Neural progenitor cell (in vitro differentiated cells): ENCODE results near the gene ZC3H4. TPM values are rescaled to one million over a fixed set of nuclear protein-coding genes. Genes with fewer than 3 reads are reported as not detected.

Experiments
- DNase-seq: peaks from one replicate; pipeline ENCODE4 v3.0.0-alpha.2; 2016; ENCODE audit warnings: low spot score
- H2AFZ ChIP-seq: fragments of 200-600 bp; sonication (generic); replicated peaks from 2 replicates; pipeline ENCODE4 v1.6.1; 2016; ENCODE audit warnings: antibody characterized with exemption
- H3F3A ChIP-seq: fragments of 200-600 bp; sonication (generic); 2 replicates; pipeline ENCODE4 v1.6.1; 2016; ENCODE audit warnings: antibody characterized with exemption, low read depth
- H3K27ac ChIP-seq: fragments of 200-600 bp; sonication (generic); 2 replicates; pipeline ENCODE4 v1.5.1; 2016; ENCODE audit warnings: mild to moderate bottlenecking
- H3K27me3 ChIP-seq: fragments of 200-600 bp; sonication (generic); 2 replicates; pipeline ENCODE4 v1.6.1; 2016; ENCODE audit warnings: mild to moderate bottlenecking, moderate library complexity
- H3K36me3 ChIP-seq: fragments of 200-600 bp; sonication (generic); 2 replicates; pipeline ENCODE4 v1.5.1; 2016
- H3K4me1 ChIP-seq: fragments of 200-600 bp; sonication (generic); 2 replicates; pipeline ENCODE4 v1.6.1; 2016; ENCODE audit warnings: mixed run types
- H3K4me2 ChIP-seq: fragments of 200-600 bp; sonication (generic); 2 replicates; pipeline ENCODE4 v1.6.1; 2016
- H3K4me3 ChIP-seq: fragments of 200-600 bp; sonication (generic); 2 replicates; pipeline ENCODE4 v1.5.1; 2016
- H3K79me2 ChIP-seq: fragments of 200-600 bp; sonication (generic); 2 replicates; pipeline ENCODE4 v1.6.1; 2016; ENCODE audit warnings: low read depth
- H3K9ac ChIP-seq: fragments of 200-600 bp; sonication (generic); 2 replicates; pipeline ENCODE4 v1.6.1; 2016
- H3K9me3 ChIP-seq: fragments of 200-600 bp; sonication (generic); 2 replicates; pipeline ENCODE4 v1.5.1; 2016; ENCODE audit warnings: low read depth
- H4K20me1 ChIP-seq: fragments of 200-600 bp; sonication (generic); 2 replicates; pipeline ENCODE4 v1.6.1; 2016; ENCODE audit warnings: low read depth
- H3K27ac Mint-ChIP-seq: 3 replicates; pipeline ENCODE4 v1.8.0; 2021; ENCODE audit warnings: mixed read lengths
- H3K27me3 Mint-ChIP-seq: 2 replicates; pipeline ENCODE4 v1.8.0; 2022; ENCODE audit warnings: low read depth, mild to moderate bottlenecking, inconsistent platforms, moderate library complexity, mixed read lengths; ENCODE audit not compliant: insufficient read depth
- H3K36me3 Mint-ChIP-seq: 3 replicates; pipeline ENCODE4 v1.8.0; 2021; ENCODE audit warnings: mixed read lengths
- H3K4me1 Mint-ChIP-seq: 3 replicates; pipeline ENCODE4 v1.8.0; 2021; ENCODE audit warnings: mixed read lengths
- H3K4me3 Mint-ChIP-seq: 3 replicates; pipeline ENCODE4 v1.8.0; 2021; ENCODE audit warnings: mild to moderate bottlenecking, moderate library complexity, mixed read lengths
- H3K9me3 Mint-ChIP-seq: 3 replicates; pipeline ENCODE4 v1.8.0; 2020; ENCODE audit warnings: mixed read lengths
- CTCF ChIP-seq: fragments of 200-600 bp; sonication (generic); IDR thresholded peaks from 2 replicates; pipeline ENCODE4 v1.5.1; 2017; ENCODE audit warnings: antibody characterized with exemption, mild to moderate bottlenecking
- EZH2 ChIP-seq: fragments of 200-600 bp; sonication (generic); IDR thresholded peaks from 2 replicates; pipeline ENCODE4 v1.6.1; 2017; ENCODE audit warnings: antibody characterized with exemption, mild to moderate bottlenecking, moderate library complexity
- EZH2phosphoT487 ChIP-seq: fragments of 200-600 bp; sonication (generic); IDR thresholded peaks from 2 replicates; pipeline ENCODE4 v1.6.1; 2017; ENCODE audit warnings: antibody characterized with exemption
- total RNA-seq: library from RNA; depleted of rRNA; stranded (reverse); fragments of >200 nt; gene quantifications from 2 replicates; pipeline ENCODE4 v1.2.3, GENCODE V29; 2015; ENCODE audit warnings: low replicate concordance

ZC3H4 gene
- total RNA-seq, 1 donor from 2014 or later: 19.1 TPM

- peak overlapping the region; percentile 97 for H3K4me3 Mint-ChIP-seq
- peaks cover 27% of the 10 kb centered on the region for H3K4me1 ChIP-seq
- H3K9me3 ChIP-seq: no peaks in the 10 kb centered on the region
- no peak overlapping the region for H2AFZ ChIP-seq
- peak overlapping the region; percentile 99 for H3K27ac ChIP-seq
- peaks cover 54% of the 10 kb centered on the region for H3K4me1 Mint-ChIP-seq
- peaks cover 35% of the 10 kb centered on the region for H3F3A ChIP-seq
- H3K36me3 Mint-ChIP-seq: peaks cover 10% of the 10 kb centered on the region
- H4K20me1 ChIP-seq: peaks cover 7% of the 10 kb centered on the region
- no peaks in the 10 kb centered on the region for H3K27me3 ChIP-seq
- no peaks in the 10 kb centered on the region for H3K9me3 Mint-ChIP-seq
- H3K9ac ChIP-seq: peak overlapping the region; percentile 99
- no peaks in the 10 kb centered on the region for H3K36me3 ChIP-seq
- H3K79me2 ChIP-seq: peaks cover 62% of the 10 kb centered on the region
- DNase-seq: peak; percentile 34
- peak overlapping the region; percentile 88 for H3K4me2 ChIP-seq
- H3K27me3 Mint-ChIP-seq: peaks cover 2% of the 10 kb centered on the region
- H3K4me3 ChIP-seq: peak overlapping the region; percentile 97
- peak overlapping the region; percentile 99 for H3K27ac Mint-ChIP-seq
- TF ChIP-seq EZH2 (no peak), CTCF (no peak), EZH2phosphoT487 (no peak)
Measured at GRCh38 chr19:47111006-47111621, 2.5 kb downstream of the ZC3H4 start.

GRCh38 chr19:47110521-47111005 is 3.0 kb downstream of the ZC3H4 start:
- Mint-ChIP-seq H3K4me1 (peaks cover 60% of the 10 kb centered on the region), H3K4me3 (peak overlapping the region; percentile 97), H3K27me3 (peaks cover 2% of the 10 kb centered on the region), H3K36me3 (peaks cover 14% of the 10 kb centered on the region), H3K9me3 (no peaks in the 10 kb centered on the region), H3K27ac (peak overlapping the region; percentile 99)
- H3K36me3 ChIP-seq: no peaks in the 10 kb centered on the region
- DNase-seq: peak; percentile 38
- peak overlapping the region; percentile 97 for H3K4me3 ChIP-seq
- H3K27me3 ChIP-seq: no peaks in the 10 kb centered on the region
- peaks cover 35% of the 10 kb centered on the region for H3F3A ChIP-seq
- peak overlapping the region; percentile 99 for H3K27ac ChIP-seq
- no peaks in the 10 kb centered on the region for H3K9me3 ChIP-seq
- TF ChIP-seq EZH2: no peak
- no peak for TF ChIP-seq EZH2phosphoT487
- TF ChIP-seq CTCF: no peak
- H3K79me2 ChIP-seq: peaks cover 67% of the 10 kb centered on the region
- peak overlapping the region; percentile 88 for H3K4me2 ChIP-seq
- H2AFZ ChIP-seq: no peak overlapping the region
- H3K9ac ChIP-seq: peak overlapping the region; percentile 99
- H4K20me1 ChIP-seq: peaks cover 12% of the 10 kb centered on the region
- H3K4me1 ChIP-seq: peaks cover 27% of the 10 kb centered on the region

- H3K4me3 Mint-ChIP-seq: peak overlapping the region; percentile 97
- peaks cover 17% of the 10 kb centered on the region for H4K20me1 ChIP-seq
- peak overlapping the region; percentile 24 for H3K27ac ChIP-seq
- H3K4me1 Mint-ChIP-seq: peaks cover 61% of the 10 kb centered on the region
- H3K4me1 ChIP-seq: peaks cover 27% of the 10 kb centered on the region
- H3K79me2 ChIP-seq: peaks cover 75% of the 10 kb centered on the region
- H3K36me3 ChIP-seq: no peaks in the 10 kb centered on the region
- H3K27me3 Mint-ChIP-seq: peaks cover 2% of the 10 kb centered on the region
- H3K27ac Mint-ChIP-seq: peak overlapping the region; percentile 88
- peak overlapping the region; percentile 18 for H3K9ac ChIP-seq
- no peak overlapping the region for H2AFZ ChIP-seq
- peak overlapping the region; percentile 97 for H3K4me3 ChIP-seq
- H3K4me2 ChIP-seq: peak overlapping the region; percentile 88
- H3K27me3 ChIP-seq: no peaks in the 10 kb centered on the region
- DNase-seq: no peak
- H3K9me3 ChIP-seq: no peaks in the 10 kb centered on the region
- no peaks in the 10 kb centered on the region for H3K9me3 Mint-ChIP-seq
- peaks cover 15% of the 10 kb centered on the region for H3K36me3 Mint-ChIP-seq
- TF ChIP-seq EZH2: no peak
- H3F3A ChIP-seq: peaks cover 35% of the 10 kb centered on the region
Measured at GRCh38 chr19:47109541-47110375, 3.8 kb downstream of the ZC3H4 start.
